Muscle of leg (tissue), 11 donors: ENCODE data around the gene FOXO6. TPM values are rescaled to one million over a fixed set of nuclear protein-coding genes. Genes with fewer than 3 reads are reported as not detected.
A peak's percentile ranks its signal among the peaks of the same experiment; 100 is the strongest.

Experiments
- DNase-seq: peaks from one replicate; pipeline ENCODE4 v3.0.0; 2013
- H3K27ac ChIP-seq: one replicate; pipeline ENCODE4 v1.5.1; 2013; ENCODE audit warnings: mild to moderate bottlenecking, low read length, control low read depth
- H3K27me3 ChIP-seq: one replicate; pipeline ENCODE4 v1.6.1; 2013; ENCODE audit warnings: low read length; ENCODE audit not compliant: control insufficient read depth, insufficient read depth
- H3K36me3 ChIP-seq: one replicate; pipeline ENCODE4 v1.6.1; 2013; ENCODE audit warnings: low read length; ENCODE audit not compliant: control insufficient read depth, insufficient read depth
- H3K4me1 ChIP-seq: one replicate; pipeline ENCODE4 v1.6.1; 2013; ENCODE audit warnings: low read length; ENCODE audit not compliant: control insufficient read depth, insufficient read depth
- H3K4me3 ChIP-seq: one replicate; pipeline ENCODE4 v1.5.1; 2013; ENCODE audit warnings: low read length, control low read depth
- H3K9me3 ChIP-seq: replicated peaks from 2 replicates; pipeline ENCODE4 v1.6.1; 2013; ENCODE audit warnings: low read depth, low read length; ENCODE audit not compliant: control insufficient read depth
- WGBS: methylation state at CpG from one replicate; pipeline ENCODE4 v1.1.5; 2013; ENCODE audit warnings: missing lambda C conversion rate; ENCODE audit not compliant: insufficient coverage; 5-methylcytosine and 5-hydroxymethylcytosine counted together
- polyA plus RNA-seq, 8 donors: library from polyadenylated mRNA; unstranded; fragments of 120-200 nt; gene quantifications; one replicate each; pipeline versions ENCODE4 v1.2.1 to v1.2.3, GENCODE V29; 2013; ENCODE audit warnings: inconsistent platforms in 1 of 8, low replicate concordance in 1 of 8; ENCODE audit not compliant: insufficient read length in 8 of 8, insufficient read depth in 1 of 8
- total RNA-seq: library from RNA; stranded (reverse); fragments of 120-200 nt; gene quantifications from one replicate; pipeline ENCODE4 v1.2.4, GENCODE V29; 2013

The FOXO6 gene
- total and polyA plus RNA-seq, 9 donors, result 3.5 to 16.2 (median 10.0) TPM

GRCh38 chr1:41414716-41415306, 53.6 kb downstream of the FOXO6 start:
- Histone ChIP-seq H3K4me1 (peaks cover 35% of the 10 kb centered on the region), H3K9me3 (peaks cover 3% of the 10 kb centered on the region), H3K27me3 (peaks cover 2% of the 10 kb centered on the region), H3K36me3 (no peaks in the 10 kb centered on the region), H3K4me3 (no peak overlapping the region), H3K27ac (no peak overlapping the region)
- DNase-seq, result no peak
- 80% methylated on average over 3 of the region's 7 CpGs for WGBS

GRCh38 chr1:41416081-41416480, 54.8 kb downstream of the FOXO6 start:
- Histone ChIP-seq H3K27me3 (no peaks in the 10 kb centered on the region), H3K4me1 (peaks cover 48% of the 10 kb centered on the region), H3K36me3 (no peaks in the 10 kb centered on the region), H3K27ac (no peak overlapping the region), H3K9me3 (peaks cover 3% of the 10 kb centered on the region), H3K4me3 (no peak overlapping the region)
- 93% methylated on average over 3 of the region's 5 CpGs for WGBS
- no peak for DNase-seq

GRCh38 chr1:41416552-41417334, 55.5 kb downstream of the FOXO6 start:
- Histone ChIP-seq H3K4me1 (peaks cover 51% of the 10 kb centered on the region), H3K27ac (no peak overlapping the region), H3K4me3 (no peak overlapping the region), H3K9me3 (no peaks in the 10 kb centered on the region), H3K36me3 (no peaks in the 10 kb centered on the region), H3K27me3 (no peaks in the 10 kb centered on the region)
- peak; percentile 78 for DNase-seq
- 51% methylated on average over 10 of the region's 18 CpGs for WGBS

GRCh38 chr1:41417335-41417682, 56.1 kb downstream of the FOXO6 start:
- no peak for DNase-seq
- peaks cover 54% of the 10 kb centered on the region for H3K4me1 ChIP-seq
- WGBS, result 38% methylated on average over 1 of the region's 1 CpG
- no peaks in the 10 kb centered on the region for H3K27me3 ChIP-seq
- no peaks in the 10 kb centered on the region for H3K36me3 ChIP-seq
- peak overlapping the region; percentile 7 for H3K27ac ChIP-seq
- no peak overlapping the region for H3K4me3 ChIP-seq
- no peaks in the 10 kb centered on the region for H3K9me3 ChIP-seq

- Histone ChIP-seq H3K27me3 (no peaks in the 10 kb centered on the region), H3K4me3 (no peak overlapping the region), H3K9me3 (no peaks in the 10 kb centered on the region), H3K27ac (peak overlapping the region; percentile 89), H3K4me1 (peaks cover 58% of the 10 kb centered on the region), H3K36me3 (no peaks in the 10 kb centered on the region)
- 73% methylated on average over 6 of the region's 6 CpGs for WGBS
- no peak for DNase-seq
Measured at GRCh38 chr1:41417746-41418145, 56.5 kb downstream of the FOXO6 start.

- WGBS, result 58% methylated on average over 10 of the region's 16 CpGs
- peak overlapping the region; percentile 94 for H3K27ac ChIP-seq
- peaks cover 69% of the 10 kb centered on the region for H3K4me1 ChIP-seq
- DNase-seq, result peak; percentile 95
- no peaks in the 10 kb centered on the region for H3K36me3 ChIP-seq
- no peak overlapping the region for H3K4me3 ChIP-seq
- no peaks in the 10 kb centered on the region for H3K9me3 ChIP-seq
- H3K27me3 ChIP-seq, result no peaks in the 10 kb centered on the region
Measured at GRCh38 chr1:41418857-41419583, 57.8 kb downstream of the FOXO6 start.

- H3K4me3 ChIP-seq, result no peak overlapping the region
- WGBS, result 94% methylated on average over 6 of the region's 8 CpGs
- peaks cover 74% of the 10 kb centered on the region for H3K4me1 ChIP-seq
- H3K9me3 ChIP-seq, result no peaks in the 10 kb centered on the region
- H3K27ac ChIP-seq, result peak overlapping the region; percentile 94
- DNase-seq, result no peak
- H3K36me3 ChIP-seq, result no peaks in the 10 kb centered on the region
- H3K27me3 ChIP-seq, result no peaks in the 10 kb centered on the region
Measured at GRCh38 chr1:41419584-41420295, 58.5 kb downstream of the FOXO6 start.

- Histone ChIP-seq H3K27ac (peak overlapping the region; percentile 65), H3K4me1 (peaks cover 74% of the 10 kb centered on the region)
Measured at GRCh38 chr1:41420351-41420750, 59.1 kb downstream of the FOXO6 start.

GRCh38 chr1:41420860-41421259, 59.6 kb downstream of the FOXO6 start:
- no CpG with 5 or more reads among the region's 3 CpGs for WGBS
- Histone ChIP-seq H3K9me3 (no peaks in the 10 kb centered on the region), H3K36me3 (no peaks in the 10 kb centered on the region), H3K27me3 (no peaks in the 10 kb centered on the region), H3K4me1 (peaks cover 74% of the 10 kb centered on the region), H3K27ac (peak overlapping the region; percentile 65), H3K4me3 (no peak overlapping the region)
- peak; percentile 72 for DNase-seq

More at GRCh38 chr1:41420351-41420750, 59.1 kb downstream of the FOXO6 start:
- no peaks in the 10 kb centered on the region for H3K36me3 ChIP-seq
- H3K27me3 ChIP-seq, result no peaks in the 10 kb centered on the region
- no peak overlapping the region for H3K4me3 ChIP-seq
- no peak for DNase-seq
- WGBS, result 100% methylated on average over 1 of the region's 4 CpGs
- no peaks in the 10 kb centered on the region for H3K9me3 ChIP-seq

GRCh38 chr1:41422306-41422705, 61.1 kb downstream of the FOXO6 start:
- Histone ChIP-seq H3K27ac (no peak overlapping the region), H3K4me3 (no peak overlapping the region), H3K9me3 (no peaks in the 10 kb centered on the region), H3K36me3 (no peaks in the 10 kb centered on the region), H3K27me3 (no peaks in the 10 kb centered on the region), H3K4me1 (peaks cover 77% of the 10 kb centered on the region)
- DNase-seq, result no peak
- WGBS, result 84% methylated on average over 6 of the region's 6 CpGs
